Kidney tubule cell (primary cell): ENCODE data around the gene GPC1.
A peak's percentile ranks its signal among the peaks of the same experiment; 100 is the strongest.
"Not testable (repeated sequence)": the region's sequence is repeated elsewhere in the genome, so short reads cannot be mapped to it uniquely, and the experiment has no call there.

Experiments used
- DNase-seq: peaks from one replicate; pipeline ENCODE4 v3.0.0-alpha.2; 2018; ENCODE audit warnings: low spot score

Gene GPC1

GRCh38 chr2:240435457-240435947 lies at the start of gene GPC1:
Gene GPC1, plus strand, starts transcription at chr2:240435663. Its CDS starts 256 bp downstream, at chr2:240435919.
- DNase-seq, result peak; percentile 79

- no peak for DNase-seq
Observed at GRCh38 chr2:240386326-240386725, 49.1 kb upstream of the GPC1 start.

- DNase-seq, result not testable (repeated sequence)
Observed at GRCh38 chr2:240386743-240387142, 48.7 kb upstream of the GPC1 start.

GRCh38 chr2:240387325-240387668 lies 48.2 kb upstream of the GPC1 start:
- DNase-seq, result no peak

- peak; percentile 85 for DNase-seq
Observed at GRCh38 chr2:240387669-240388358, 47.6 kb upstream of the GPC1 start.

- DNase-seq, result no peak
Observed at GRCh38 chr2:240388471-240389301, 46.8 kb upstream of the GPC1 start.

- no peak for DNase-seq
Observed at GRCh38 chr2:240389302-240389805, 46.1 kb upstream of the GPC1 start.

- no peak for DNase-seq
Observed at GRCh38 chr2:240390091-240391073, 45.1 kb upstream of the GPC1 start.

GRCh38 chr2:240391111-240392051 lies 44.1 kb upstream of the GPC1 start:
- DNase-seq, result no peak

GRCh38 chr2:240392084-240392947 lies 43.1 kb upstream of the GPC1 start:
- no peak for DNase-seq

- DNase-seq, result no peak
Observed at GRCh38 chr2:240392948-240393830, 42.3 kb upstream of the GPC1 start.

GRCh38 chr2:240393831-240394410 lies 41.5 kb upstream of the GPC1 start:
- DNase-seq, result no peak

GRCh38 chr2:240394549-240394948 lies 40.9 kb upstream of the GPC1 start:
- DNase-seq, result no peak

- no peak for DNase-seq
Observed at GRCh38 chr2:240395448-240395847, 40.0 kb upstream of the GPC1 start.

- no peak for DNase-seq
Observed at GRCh38 chr2:240395896-240396622, 39.4 kb upstream of the GPC1 start.

GRCh38 chr2:240396623-240397541 lies 38.6 kb upstream of the GPC1 start:
- DNase-seq, result no peak

- DNase-seq, result no peak
Observed at GRCh38 chr2:240397542-240397916, 37.9 kb upstream of the GPC1 start.
